CD8-positive, alpha-beta memory T cell (primary cell): Measurements from ENCODE around the gene AK9. TPM values are rescaled to one million over a fixed set of nuclear protein-coding genes. Genes with fewer than 3 reads are reported as not detected.
"Not testable (repeated sequence)": the region's sequence is repeated elsewhere in the genome, so short reads cannot be mapped to it uniquely, and the experiment has no call there.

Source experiments
- CTCF ChIA-PET: fragments of 350-600 bp; sonication (Branson Sonifier 250); formaldehyde crosslinking; loops from one replicate; lab custom pipeline; 2021; ENCODE audit warnings: antibody characterized with exemption; lab: Charles Lee
- POLR2A ChIA-PET: fragments of 350-600 bp; sonication (Branson Sonifier 250); formaldehyde crosslinking; loops from one replicate; lab custom pipeline; 2021; ENCODE audit warnings: antibody characterized with exemption; lab: Charles Lee
- DNase-seq, 5 donors: peaks; one replicate each; pipeline versions ENCODE4 v3.0.0 to v3.0.0-alpha.2; 2020 to 2022; ENCODE audit warnings: mixed read lengths in 1 of 5
- H3K27ac ChIP-seq: one replicate; pipeline ENCODE4 v1.7.0; 2013; ENCODE audit warnings: low read depth, mild to moderate bottlenecking, low read length, moderate library complexity
- H3K27me3 ChIP-seq: 2 replicates; pipeline ENCODE4 v1.7.0; 2013; ENCODE audit warnings: low read length, mild to moderate bottlenecking; ENCODE audit not compliant: insufficient read depth, poor library complexity, severe bottlenecking
- H3K36me3 ChIP-seq: 2 replicates; pipeline ENCODE4 v1.7.0; 2013; ENCODE audit warnings: mild to moderate bottlenecking, low read length, moderate library complexity; ENCODE audit not compliant: insufficient read depth
- H3K4me1 ChIP-seq: 2 replicates; pipeline ENCODE4 v1.7.0; 2013; ENCODE audit warnings: mild to moderate bottlenecking, low read length, moderate library complexity; ENCODE audit not compliant: insufficient read depth
- H3K4me3 ChIP-seq: 2 replicates; pipeline ENCODE4 v1.7.0; 2013; ENCODE audit warnings: mild to moderate bottlenecking, low read length
- H3K9me3 ChIP-seq: 2 replicates; pipeline ENCODE4 v1.7.0; 2013; ENCODE audit warnings: mild to moderate bottlenecking, low read length
- H3K27ac Mint-ChIP-seq, 8 donors: one replicate each; pipeline ENCODE4 v1.8.0; 2020 to 2021; ENCODE audit warnings: mixed read lengths in 8 of 8, mild to moderate bottlenecking in 6 of 8, inconsistent platforms in 3 of 8, moderate library complexity in 3 of 8
- H3K27me3 Mint-ChIP-seq, 2 donors: one replicate each; pipeline ENCODE4 v1.8.0; 2020 to 2021; ENCODE audit warnings: mixed read lengths in 2 of 2, mild to moderate bottlenecking in 1 of 2, moderate library complexity in 1 of 2
- H3K36me3 Mint-ChIP-seq, 3 donors: one replicate each; pipeline ENCODE4 v1.8.0; 2020 to 2021; ENCODE audit warnings: mixed read lengths in 3 of 3, inconsistent platforms in 1 of 3, mild to moderate bottlenecking in 1 of 3
- H3K4me1 Mint-ChIP-seq, 3 donors: one replicate each; pipeline ENCODE4 v1.8.0; 2020 to 2021; ENCODE audit warnings: mixed read lengths in 3 of 3, inconsistent platforms in 1 of 3, mild to moderate bottlenecking in 1 of 3
- H3K4me3 Mint-ChIP-seq, 7 donors: one replicate each; pipeline ENCODE4 v1.8.0; 2020 to 2021; ENCODE audit warnings: mixed read lengths in 7 of 7, mild to moderate bottlenecking in 6 of 7, moderate library complexity in 4 of 7, inconsistent platforms in 2 of 7
- H3K9me3 Mint-ChIP-seq, 5 donors: one replicate each; pipeline ENCODE4 v1.8.0; 2020 to 2022; ENCODE audit warnings: mixed read lengths in 5 of 5, mild to moderate bottlenecking in 3 of 5, moderate library complexity in 2 of 5, inconsistent platforms in 1 of 5
- polyA plus RNA-seq: library from polyadenylated mRNA; unstranded; fragments of 300-500 nt; fragmentation: Illumina TruSeq; gene quantifications from one replicate; pipeline ENCODE4 v1.2.3, GENCODE V29; 2021
- total RNA-seq, 2 experiments: library from RNA; stranded (reverse); gene quantifications; one replicate each; pipeline ENCODE4 v1.2.3, GENCODE V29; 2021

AK9 gene
- total and polyA plus RNA-seq, 3 experiments from 2014 or later: 5.1 to 6.8 (median 5.6) TPM

- POLR2A ChIA-PET: no interaction called here
- Mint-ChIP-seq H3K36me3 (peaks cover 10 to 93% (median 42%) of the 10 kb centered on the region in 3 donors), H3K4me1 (peaks cover 39 to 79% (median 70%) of the 10 kb centered on the region in 3 donors), H3K27ac (peak overlapping the region in 5 of 8 donors; percentile 3 to 61 (median 35)), H3K4me3 (no peak overlapping the region), H3K9me3 (no peaks in the 10 kb centered on the region), H3K27me3 (no peaks in the 10 kb centered on the region)
- Histone ChIP-seq H3K4me3 (no peak overlapping the region), H3K9me3 (no peaks in the 10 kb centered on the region), H3K36me3 (peaks cover 47% of the 10 kb centered on the region), H3K27ac (no peak overlapping the region), H3K27me3 (no peaks in the 10 kb centered on the region), H3K4me1 (peaks cover 6% of the 10 kb centered on the region)
- DNase-seq: no peak
- CTCF ChIA-PET: no interaction called here
Measured at GRCh38 chr6:109467696-109468095, 223.3 kb downstream of the AK9 start.

- Histone ChIP-seq H3K4me3 (no peak overlapping the region), H3K9me3 (no peaks in the 10 kb centered on the region), H3K27me3 (no peaks in the 10 kb centered on the region), H3K4me1 (peaks cover 6% of the 10 kb centered on the region), H3K27ac (no peak overlapping the region), H3K36me3 (peaks cover 38% of the 10 kb centered on the region)
- POLR2A ChIA-PET: no interaction called here
- Mint-ChIP-seq H3K4me3 (no peak overlapping the region), H3K27me3 (no peaks in the 10 kb centered on the region), H3K9me3 (no peaks in the 10 kb centered on the region), H3K36me3 (peaks cover 16 to 91% (median 44%) of the 10 kb centered on the region in 3 donors), H3K27ac (peak overlapping the region in 3 of 8 donors; percentile 21 to 60 (median 29)), H3K4me1 (peaks cover 30 to 76% (median 66%) of the 10 kb centered on the region in 3 donors)
- CTCF ChIA-PET: interaction anchor here (1.1 kb wide), 1 partner anchor 16 kb away, joined by 4 read pairs; no protein-coding TSS in a partner anchor
- no peak for DNase-seq
Measured at GRCh38 chr6:109466212-109466923, 224.6 kb downstream of the AK9 start.

DNA sequence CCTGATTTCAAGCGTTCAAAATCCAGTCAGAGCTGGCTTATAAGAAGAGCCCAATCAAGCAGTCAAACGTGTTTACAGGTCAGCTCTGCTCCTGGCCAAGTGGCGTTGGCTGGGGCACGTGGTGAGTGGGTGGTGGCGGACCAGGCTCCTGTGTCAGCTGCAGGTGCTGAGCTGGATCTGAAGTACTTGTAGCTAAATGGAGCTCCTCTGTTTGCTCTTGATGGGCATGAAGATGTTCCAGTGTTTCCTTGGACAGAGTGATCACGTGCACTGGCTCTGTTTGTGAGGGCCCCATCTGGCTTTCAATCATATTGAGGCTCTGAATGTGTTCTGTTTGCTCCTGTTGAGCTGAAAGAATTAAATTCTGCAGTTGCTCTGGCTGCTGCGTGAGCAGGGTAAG is 225.2 kb downstream of the AK9 start:
- H3K36me3 Mint-ChIP-seq: peaks cover 20 to 90% (median 43%) of the 10 kb centered on the region in 3 donors
- ChIA-PET POLR2A (no interaction called here), CTCF (interaction anchor here (1.1 to 1.8 kb wide), 2 partner anchors 11 to 16 kb away, joined by 4 to 8 read pairs; partner anchors contain the start of gene MICAL1)
- H3K27me3 Mint-ChIP-seq: no peaks in the 10 kb centered on the region
- DNase-seq: no peak
- H3K9me3 ChIP-seq: no peaks in the 10 kb centered on the region
- no peaks in the 10 kb centered on the region for H3K9me3 Mint-ChIP-seq
- peaks cover 6% of the 10 kb centered on the region for H3K4me1 ChIP-seq
- no peak overlapping the region for H3K4me3 ChIP-seq
- H3K27me3 ChIP-seq: no peaks in the 10 kb centered on the region
- H3K4me3 Mint-ChIP-seq: no peak overlapping the region
- peaks cover 32% of the 10 kb centered on the region for H3K36me3 ChIP-seq
- H3K27ac Mint-ChIP-seq: peak overlapping the region in 4 of 8 donors; percentile 21 to 73 (median 60)
- no peak overlapping the region for H3K27ac ChIP-seq
- H3K4me1 Mint-ChIP-seq: peaks cover 27 to 70% (median 61%) of the 10 kb centered on the region in 3 donors

DNA sequence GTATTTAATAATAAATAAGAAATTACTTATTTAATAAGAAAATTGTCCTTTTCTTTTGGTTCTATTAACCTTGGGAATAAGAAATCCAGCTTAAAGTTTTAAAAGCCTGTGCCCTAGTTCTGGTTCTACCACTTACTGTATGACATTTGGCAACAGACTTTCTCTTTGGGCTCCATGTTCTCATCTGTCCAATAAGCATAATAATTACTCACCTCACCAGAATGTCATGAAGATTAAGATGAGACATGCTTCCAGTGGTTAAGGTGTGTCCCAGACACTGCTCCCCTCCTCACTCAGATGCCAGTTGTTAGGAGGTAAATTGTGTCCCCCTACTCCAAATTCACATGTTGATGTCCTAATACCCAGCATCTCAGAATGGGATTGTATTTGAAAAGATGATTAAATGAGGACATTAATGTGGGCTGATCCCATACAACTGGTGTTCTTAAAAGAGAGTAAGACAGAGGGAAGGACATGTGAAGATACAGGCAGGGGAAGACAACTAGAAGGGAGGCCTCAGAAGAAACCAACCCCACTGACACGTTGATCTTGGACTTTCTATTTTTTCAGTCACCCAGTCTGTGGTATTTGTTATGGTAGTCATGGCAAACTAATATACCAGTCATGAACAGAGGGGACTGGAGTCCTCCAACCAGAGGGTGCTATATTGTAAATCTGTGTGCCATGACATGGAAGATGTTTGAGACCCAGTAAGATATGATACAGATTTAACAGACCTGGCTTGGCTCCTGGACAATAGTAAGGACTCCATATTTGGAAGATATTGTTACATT is 229.1 kb downstream of the AK9 start:
- H3K4me1 ChIP-seq: peaks cover 30% of the 10 kb centered on the region
- H3K4me3 ChIP-seq: no peak overlapping the region
- peaks cover 20% of the 10 kb centered on the region for H3K36me3 ChIP-seq
- Mint-ChIP-seq H3K9me3 (no peaks in the 10 kb centered on the region), H3K27me3 (no peaks in the 10 kb centered on the region), H3K36me3 (peaks cover 14 to 53% (median 29%) of the 10 kb centered on the region in 3 donors), H3K4me1 (peaks cover 40 to 68% (median 65%) of the 10 kb centered on the region in 3 donors), H3K27ac (peak overlapping the region in 6 of 8 donors; percentile 22 to 79 (median 57)), H3K4me3 (no peak overlapping the region)
- no peak overlapping the region for H3K27ac ChIP-seq
- DNase-seq: no peak
- H3K9me3 ChIP-seq: no peaks in the 10 kb centered on the region
- POLR2A ChIA-PET: no interaction called here
- H3K27me3 ChIP-seq: no peaks in the 10 kb centered on the region
- CTCF ChIA-PET: interaction anchor here (2.0 kb wide), 1 partner anchor 18 kb away, joined by 7 read pairs; no protein-coding TSS in a partner anchor

DNA sequence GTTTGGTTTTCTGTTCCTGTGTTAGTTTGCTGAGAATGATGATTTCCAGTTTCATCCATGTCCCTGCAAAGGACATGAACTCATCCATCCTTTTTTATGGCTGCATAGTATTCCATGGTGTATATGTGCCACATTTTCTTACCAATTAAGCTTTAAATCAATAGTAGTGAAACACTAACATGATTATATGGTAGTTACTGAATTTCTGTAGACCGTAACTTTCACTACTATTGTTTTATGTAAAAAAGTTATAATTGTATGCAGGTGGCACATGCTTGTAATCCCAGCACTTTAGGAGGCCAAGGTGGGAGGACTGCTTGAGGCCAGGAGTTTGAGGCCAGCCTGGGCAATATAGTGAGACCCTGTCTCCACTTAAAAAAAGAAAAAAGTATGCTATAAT is 229.8 kb downstream of the AK9 start:
- Mint-ChIP-seq H3K4me1 (peaks cover 46 to 74% (median 72%) of the 10 kb centered on the region in 3 donors), H3K36me3 (peaks cover 14 to 46% (median 28%) of the 10 kb centered on the region in 3 donors), H3K27ac (peak overlapping the region in 4 of 8 donors; percentile 12 to 70 (median 47))
- H3K9me3 Mint-ChIP-seq, H3K27ac ChIP-seq, H3K27me3 Mint-ChIP-seq, DNase-seq, H3K4me3 ChIP-seq, H3K27me3 ChIP-seq, H3K4me3 Mint-ChIP-seq, POLR2A ChIA-PET, H3K9me3 ChIP-seq: not testable (repeated sequence)
- Histone ChIP-seq H3K36me3 (peaks cover 16% of the 10 kb centered on the region), H3K4me1 (peaks cover 38% of the 10 kb centered on the region)
- CTCF ChIA-PET: interaction anchor here (3.3 kb wide), 1 partner anchor 19 kb away, joined by 10 read pairs; no protein-coding TSS in a partner anchor

GRCh38 chr6:109460161-109460829 is 230.7 kb downstream of the AK9 start:
- Histone ChIP-seq H3K4me1 (peaks cover 37% of the 10 kb centered on the region), H3K27ac (no peak overlapping the region), H3K9me3 (no peaks in the 10 kb centered on the region), H3K27me3 (no peaks in the 10 kb centered on the region), H3K36me3 (peaks cover 7% of the 10 kb centered on the region), H3K4me3 (no peak overlapping the region)
- Mint-ChIP-seq H3K4me1 (peaks cover 43 to 66% (median 65%) of the 10 kb centered on the region in 3 donors), H3K9me3 (no peaks in the 10 kb centered on the region), H3K27me3 (no peaks in the 10 kb centered on the region), H3K36me3 (peaks cover 14 to 37% (median 20%) of the 10 kb centered on the region in 3 donors), H3K27ac (peak overlapping the region in 6 of 8 donors; percentile 35 to 87 (median 66)), H3K4me3 (no peak overlapping the region)
- CTCF ChIA-PET: interaction anchor here (1.0 to 3.3 kb wide), 5 partner anchors 19 to 231 kb away, joined by 3 to 11 read pairs (median 4); partner anchors contain the start of genes AK9, FIG4, PPIL6 and SMPD2
- POLR2A ChIA-PET: interaction anchor here (0.9 kb wide), 1 partner anchor 16 kb away, joined by 3 read pairs; no protein-coding TSS in a partner anchor
- no peak for DNase-seq

DNA sequence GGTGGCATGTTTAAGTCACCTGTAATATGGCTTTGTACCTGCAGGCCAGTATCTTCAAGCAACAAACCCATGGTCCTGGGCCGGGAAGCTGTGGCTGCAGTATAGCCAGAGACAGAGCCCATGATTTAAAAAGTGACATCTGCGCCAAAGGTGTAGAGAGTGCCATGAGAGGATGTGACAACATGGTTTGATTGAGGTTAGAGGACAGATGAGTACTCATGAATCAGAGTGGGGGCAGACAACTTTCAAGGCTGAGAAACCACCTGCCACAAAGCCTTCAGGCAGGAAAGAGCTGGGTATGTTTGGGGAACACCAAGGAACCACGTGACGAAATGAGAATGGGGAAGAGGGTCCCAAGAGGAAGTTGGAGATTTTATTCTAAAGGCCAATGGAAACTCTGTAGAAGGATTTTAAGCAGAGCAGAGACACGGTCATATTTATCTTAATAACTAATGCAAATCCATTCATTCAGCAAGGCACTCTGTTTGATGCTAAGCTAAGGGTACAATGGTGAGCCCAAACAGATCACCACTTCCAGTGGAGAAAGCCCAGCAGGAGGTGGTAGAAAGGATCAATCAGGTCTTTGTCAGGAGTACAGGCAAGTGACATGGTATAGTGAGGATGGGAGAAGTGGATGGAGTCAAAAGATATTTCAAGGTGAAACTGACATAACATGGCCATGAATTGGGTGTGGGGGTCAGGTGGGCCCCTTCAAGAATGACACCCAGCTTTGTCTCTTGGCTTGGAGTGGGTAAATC is 232.0 kb downstream of the AK9 start:
- ChIA-PET POLR2A (interaction anchor here (0.6 to 1.0 kb wide), 2 partner anchors 76 to 366 kb away, joined by 3 read pairs; no protein-coding TSS in a partner anchor), CTCF (interaction anchor here (1.7 to 3.3 kb wide), 3 partner anchors 16 to 21 kb away, joined by 6 to 11 read pairs (median 10); partner anchors contain the start of genes PPIL6 and SMPD2)
- Histone ChIP-seq H3K4me3 (no peak overlapping the region), H3K9me3 (no peaks in the 10 kb centered on the region), H3K27me3 (no peaks in the 10 kb centered on the region), H3K36me3 (peaks cover 4% of the 10 kb centered on the region), H3K4me1 (peaks cover 42% of the 10 kb centered on the region), H3K27ac (no peak overlapping the region)
- no peaks in the 10 kb centered on the region for H3K27me3 Mint-ChIP-seq
- peak overlapping the region in 3 of 7 donors; percentile 1 to 51 (median 1) for H3K4me3 Mint-ChIP-seq
- peak overlapping the region; percentile 50 to 96 (median 85) for H3K27ac Mint-ChIP-seq
- peaks cover 44 to 63% (median 62%) of the 10 kb centered on the region in 3 donors for H3K4me1 Mint-ChIP-seq
- DNase-seq: peak; percentile 12 to 74 (median 55)
- no peaks in the 10 kb centered on the region for H3K9me3 Mint-ChIP-seq
- H3K36me3 Mint-ChIP-seq: peaks cover 14 to 29% (median 15%) of the 10 kb centered on the region in 3 donors
